GM21825 (cell line): ENCODE results near the gene MOK.
"Not testable (repeated sequence)": the region's sequence is repeated elsewhere in the genome, so short reads cannot be mapped to it uniquely, and the experiment has no call there.

Source experiments
- ATAC-seq: cut with Tn5 transposase; IDR thresholded peaks from one replicate; pipeline ENCODE4 v1.9.1; 2021; ENCODE audit warnings: mild to moderate bottlenecking, moderate library complexity; ENCODE audit not compliant: unreplicated experiment

MOK gene

GRCh38 chr14:102249041-102249440, 55.9 kb downstream of the MOK start:
- no peak for ATAC-seq

- ATAC-seq, result no peak
Measured at GRCh38 chr14:102248121-102248520, 56.8 kb downstream of the MOK start.

DNA sequence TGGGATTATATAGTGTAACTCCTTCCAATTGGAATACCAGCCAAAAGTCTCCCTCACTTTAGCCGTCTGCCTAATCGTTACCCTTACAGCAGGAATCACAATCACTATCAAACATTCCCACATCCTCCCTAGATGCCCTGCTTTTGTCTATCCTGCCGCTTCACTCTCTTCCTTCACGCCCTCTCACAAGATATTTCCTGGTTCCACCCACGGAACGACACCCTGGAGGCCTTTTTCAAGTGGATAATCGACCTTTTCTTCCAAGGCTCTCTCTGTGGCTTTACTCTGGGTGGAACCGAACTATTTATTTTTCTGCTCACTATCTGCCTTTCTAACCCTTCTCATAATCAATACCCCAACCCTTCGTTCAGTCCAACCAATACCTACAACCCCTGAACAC, 58.9 kb downstream of the MOK start:
- no peak for ATAC-seq

DNA sequence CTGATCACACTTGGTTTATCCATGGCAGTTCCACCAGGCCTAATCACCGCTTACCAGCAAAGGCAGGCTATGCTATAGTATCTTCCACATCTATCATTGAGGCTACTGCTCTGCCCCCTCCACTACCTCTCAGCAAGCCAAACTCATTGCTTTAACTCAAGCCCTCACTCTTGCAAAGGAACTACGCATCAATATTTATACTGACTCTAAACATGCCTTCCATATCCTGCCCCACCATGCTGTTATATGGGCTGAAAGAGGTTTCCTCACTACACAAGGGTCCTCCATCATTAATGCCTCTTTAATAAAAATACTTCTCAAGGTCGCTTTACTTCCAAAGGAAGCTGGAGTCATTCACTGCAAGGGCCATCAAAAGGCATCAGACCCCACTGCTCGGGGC, 61.2 kb downstream of the MOK start:
- not testable (repeated sequence) for ATAC-seq

DNA sequence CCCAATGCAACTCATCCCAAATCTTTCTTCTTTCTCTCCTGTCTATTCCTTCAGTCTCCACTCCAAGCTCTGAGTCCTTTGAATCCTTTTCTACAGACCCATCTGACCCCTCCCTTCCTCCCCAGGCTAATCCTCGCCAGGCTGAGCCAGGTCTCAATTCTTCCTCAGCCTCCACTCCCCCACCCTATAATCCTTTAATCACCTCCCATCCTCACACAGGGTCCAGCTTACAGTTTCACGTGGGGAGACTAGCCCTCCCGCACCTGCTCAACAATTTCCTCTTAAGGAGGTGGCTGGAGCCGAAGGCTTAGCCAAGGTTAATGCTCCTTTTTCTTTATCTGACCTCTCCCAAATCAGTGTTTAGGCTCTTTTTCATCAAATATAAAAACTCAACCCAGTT, 63.8 kb downstream of the MOK start:
- no peak for ATAC-seq

- not testable (repeated sequence) for ATAC-seq
Measured at GRCh38 chr14:102240481-102240880, 64.5 kb downstream of the MOK start.

DNA sequence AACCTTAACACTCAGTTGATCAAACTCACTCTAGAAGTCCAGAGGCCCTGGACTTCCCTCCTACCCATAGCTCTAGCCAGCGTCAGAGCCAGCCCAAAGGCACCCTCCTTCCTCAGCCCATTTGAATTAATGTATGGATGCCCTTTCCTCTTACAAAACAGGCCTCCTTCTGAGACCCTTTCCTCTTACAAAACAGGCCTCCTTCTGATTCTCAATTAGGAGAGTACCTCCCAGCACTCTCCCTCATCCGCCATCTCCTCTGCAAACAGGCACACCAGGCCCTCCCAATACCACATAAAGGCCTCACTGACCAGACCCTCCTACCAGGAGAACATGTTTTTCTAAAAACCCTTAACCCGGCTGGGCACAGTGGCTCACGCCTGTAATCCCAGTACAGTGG, 65.7 kb downstream of the MOK start:
- no peak for ATAC-seq

GRCh38 chr14:102238766-102239165, 66.2 kb downstream of the MOK start:
- ATAC-seq, result no peak

DNA sequence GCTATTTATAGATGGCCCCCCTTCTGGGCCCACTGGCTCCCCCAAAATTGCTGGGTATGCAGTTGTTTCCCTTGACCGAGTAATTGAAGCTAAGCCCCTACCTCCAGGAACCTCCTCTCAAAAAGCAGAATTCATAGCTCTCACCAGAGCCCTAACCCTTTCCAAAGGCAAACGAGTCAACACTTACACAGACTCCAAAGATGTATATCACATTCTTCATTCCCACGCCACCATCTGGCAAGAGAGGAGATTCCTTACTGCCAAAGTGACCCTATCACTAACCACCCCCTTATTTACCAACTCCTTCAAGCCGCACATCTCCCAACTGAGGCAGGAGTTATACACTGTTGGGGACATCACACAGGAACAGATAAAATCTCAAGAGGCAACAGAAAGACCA, 66.8 kb downstream of the MOK start:
- no peak for ATAC-seq

GRCh38 chr14:102236026-102236425, 68.9 kb downstream of the MOK start:
- ATAC-seq, result no peak

DNA sequence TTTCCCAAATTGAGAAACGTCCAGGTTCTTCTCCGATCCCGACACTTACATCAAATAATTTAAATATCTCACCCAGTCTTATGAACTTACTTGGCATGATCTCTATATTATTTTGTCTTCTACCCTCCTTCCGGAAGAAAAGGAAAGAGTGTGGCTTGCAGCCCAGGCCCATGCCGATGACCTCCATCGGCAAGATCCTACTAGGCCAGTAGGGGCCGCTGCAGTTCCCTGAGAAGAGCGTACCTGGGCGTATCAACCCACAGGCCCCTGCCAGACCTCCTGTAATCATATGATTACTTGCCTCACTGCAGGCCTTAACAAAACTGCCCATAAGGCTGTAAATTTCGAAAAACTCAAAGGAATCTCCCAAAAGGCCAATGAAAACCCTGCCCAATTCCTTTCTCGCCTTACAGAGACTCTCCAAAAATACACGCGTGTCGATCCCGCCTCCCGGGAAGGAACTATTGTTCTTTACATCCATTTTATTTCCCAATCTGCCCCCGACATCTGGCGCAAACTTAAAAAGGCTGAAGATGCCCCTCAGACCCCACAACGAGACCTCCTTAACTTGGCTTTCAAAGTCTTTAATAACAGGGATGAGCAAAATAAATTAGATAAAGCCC, 69.6 kb downstream of the MOK start:
- ATAC-seq, result no peak

GRCh38 chr14:102234331-102235264, 70.4 kb downstream of the MOK start:
- ATAC-seq, result no peak

DNA sequence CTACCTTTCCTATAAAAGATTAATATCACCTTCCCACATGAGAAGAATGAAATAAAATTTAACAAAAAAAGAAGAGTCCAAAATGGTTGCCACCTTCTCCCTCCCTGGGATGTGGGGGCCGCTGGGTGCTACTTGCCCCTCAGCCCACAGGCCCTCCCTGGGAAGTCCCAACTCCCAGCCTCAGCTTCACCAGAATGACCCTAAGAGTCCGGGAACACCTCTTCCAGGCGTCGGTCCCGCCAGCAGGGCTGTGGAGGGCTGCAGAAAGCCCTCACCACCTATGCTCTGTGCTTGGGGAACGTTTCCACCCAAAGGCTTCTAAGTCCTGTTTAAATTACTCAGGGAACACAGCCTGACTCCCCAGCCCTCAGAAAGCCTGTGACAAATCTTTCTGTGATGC, 71.9 kb downstream of the MOK start:
- no peak for ATAC-seq

DNA sequence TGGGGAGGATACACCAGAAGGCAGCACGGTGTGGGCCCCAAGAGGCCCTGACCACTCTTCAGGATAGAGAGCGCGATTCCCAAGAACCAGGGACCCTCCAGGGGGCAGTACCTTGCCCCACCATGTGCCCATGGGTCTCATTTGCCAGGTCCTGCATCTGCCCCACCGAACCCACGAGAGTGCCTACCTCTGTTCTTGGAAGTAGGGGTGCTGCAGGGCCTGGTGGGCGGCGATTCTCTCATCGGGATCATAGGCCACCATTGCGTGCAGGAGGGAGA, 72.7 kb downstream of the MOK start:
- no peak for ATAC-seq

DNA sequence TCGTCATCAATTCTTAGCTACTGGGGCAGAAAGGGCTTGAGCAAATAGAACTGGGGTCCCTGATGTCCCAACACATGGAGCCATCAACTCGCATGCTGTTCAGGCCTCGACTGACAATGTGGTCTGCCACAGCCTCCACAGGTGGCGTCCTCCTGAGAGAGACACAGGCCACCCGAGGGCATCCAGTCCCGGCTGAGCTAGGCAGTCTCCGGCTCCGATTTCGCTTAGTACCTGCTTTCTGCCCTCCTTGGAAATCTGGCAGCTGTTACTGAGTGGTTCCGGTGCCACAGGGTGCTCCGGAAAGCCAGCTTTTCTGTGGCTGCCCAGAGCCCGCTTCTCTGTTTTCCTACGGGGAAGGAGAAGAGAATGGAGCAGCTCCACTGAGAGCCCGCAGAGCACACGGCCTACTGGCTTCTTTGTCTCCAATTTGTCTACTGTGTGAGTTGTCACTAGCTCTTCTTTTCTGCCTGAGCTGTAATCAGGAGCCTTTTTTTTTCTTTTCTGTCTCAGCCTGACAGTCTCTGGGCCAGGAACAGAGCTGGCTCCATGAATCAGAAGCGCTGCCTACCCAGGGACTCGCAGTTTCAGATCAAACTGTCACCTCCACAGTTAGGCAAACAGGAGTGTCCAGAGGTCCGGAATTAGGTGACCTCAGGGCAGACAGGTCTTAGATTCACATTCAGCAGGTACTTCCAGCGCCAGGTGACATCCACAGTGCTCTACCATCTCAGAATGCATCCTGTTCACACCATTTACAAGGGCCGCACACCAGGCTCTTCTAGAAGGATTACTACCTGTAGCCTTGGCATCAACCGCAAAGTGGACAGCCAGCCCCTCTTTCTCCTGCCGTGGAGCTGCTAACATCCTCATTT, 73.3 kb downstream of the MOK start:
- no peak for ATAC-seq

DNA sequence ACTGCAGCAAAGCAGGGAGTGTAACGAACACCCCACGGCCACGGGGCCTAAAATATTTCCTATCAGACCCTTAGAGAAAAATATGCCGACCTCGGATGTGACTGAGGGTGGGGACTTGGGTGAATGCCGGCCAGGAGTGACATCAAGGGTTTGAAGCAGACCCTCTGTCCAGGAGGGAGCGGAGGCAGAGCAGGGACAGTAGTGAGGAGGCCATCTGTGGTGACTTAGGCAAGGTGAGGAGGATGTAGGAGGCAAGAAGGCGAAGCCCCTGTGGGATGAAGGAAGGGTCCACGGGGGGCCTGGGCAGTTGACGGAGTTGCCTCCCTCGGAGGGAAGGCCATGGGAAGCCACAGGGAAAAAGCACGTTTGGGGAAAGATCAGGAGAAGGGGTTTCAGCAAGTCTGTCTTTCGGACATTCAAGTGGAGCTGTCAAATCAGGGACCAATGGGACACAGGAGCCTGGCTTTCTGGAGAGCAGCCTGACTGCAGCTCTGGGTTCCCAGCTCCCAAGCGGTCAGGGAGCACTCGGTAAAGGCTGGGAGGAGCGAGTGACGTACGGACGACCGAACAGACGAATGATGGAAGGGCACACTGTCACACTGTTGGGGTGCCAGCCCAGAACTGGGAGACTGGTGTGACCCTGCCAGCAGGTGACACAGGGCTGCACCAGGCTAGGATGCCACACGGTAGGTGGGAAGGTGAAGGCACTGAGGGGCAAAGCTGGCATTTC, 74.3 kb downstream of the MOK start:
- ATAC-seq, result no peak

DNA sequence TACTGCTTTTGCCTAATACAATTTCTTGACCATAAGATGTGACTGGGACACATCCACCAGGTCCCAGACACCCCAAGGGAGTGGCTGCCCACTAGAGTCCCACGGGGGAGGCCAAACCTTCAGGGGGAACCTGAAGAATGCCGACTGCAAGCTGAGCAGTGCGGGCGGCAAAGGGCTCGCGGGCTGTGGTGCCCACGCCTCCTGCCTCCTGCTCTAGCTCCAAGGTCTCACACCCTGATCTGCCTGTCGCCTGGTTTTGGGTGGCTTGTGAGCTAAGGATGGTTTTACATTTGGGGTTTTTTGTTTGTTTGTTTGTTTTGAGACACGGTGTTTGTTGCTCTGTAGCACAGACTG, 75.2 kb downstream of the MOK start:
- no peak for ATAC-seq

DNA sequence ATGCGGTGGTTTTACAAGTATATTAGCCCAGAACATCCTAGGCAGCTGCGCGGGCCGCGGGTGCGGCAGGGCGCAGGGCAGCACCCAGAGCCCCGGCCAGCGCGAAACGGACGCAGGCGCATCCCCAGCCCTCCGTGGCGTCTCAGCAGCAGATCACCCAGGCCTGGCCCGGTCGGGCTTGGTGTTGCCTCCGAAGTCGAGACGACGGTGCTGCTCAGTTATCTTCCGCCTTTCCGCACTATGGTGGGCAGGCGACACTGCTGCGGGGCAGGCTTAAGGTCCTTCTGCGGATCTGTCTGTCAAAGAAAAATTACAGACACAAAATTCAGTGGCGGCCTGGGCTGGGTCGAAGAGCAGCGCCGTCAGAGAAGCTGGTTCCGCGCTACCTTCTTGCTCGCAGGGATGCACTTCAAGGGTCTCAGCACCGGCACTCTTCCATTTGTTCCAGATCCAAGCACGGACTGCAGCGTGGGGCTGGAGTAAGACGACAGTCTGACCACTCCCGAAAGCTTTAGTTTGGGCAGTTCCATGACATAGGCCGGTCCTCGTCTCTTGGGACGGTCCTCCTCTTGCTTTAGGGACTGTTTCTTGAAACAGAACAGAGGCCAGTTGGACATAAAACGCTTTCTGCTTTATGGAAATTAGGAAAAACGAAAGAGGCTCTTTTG, 75.8 kb downstream of the MOK start:
- no peak for ATAC-seq

DNA sequence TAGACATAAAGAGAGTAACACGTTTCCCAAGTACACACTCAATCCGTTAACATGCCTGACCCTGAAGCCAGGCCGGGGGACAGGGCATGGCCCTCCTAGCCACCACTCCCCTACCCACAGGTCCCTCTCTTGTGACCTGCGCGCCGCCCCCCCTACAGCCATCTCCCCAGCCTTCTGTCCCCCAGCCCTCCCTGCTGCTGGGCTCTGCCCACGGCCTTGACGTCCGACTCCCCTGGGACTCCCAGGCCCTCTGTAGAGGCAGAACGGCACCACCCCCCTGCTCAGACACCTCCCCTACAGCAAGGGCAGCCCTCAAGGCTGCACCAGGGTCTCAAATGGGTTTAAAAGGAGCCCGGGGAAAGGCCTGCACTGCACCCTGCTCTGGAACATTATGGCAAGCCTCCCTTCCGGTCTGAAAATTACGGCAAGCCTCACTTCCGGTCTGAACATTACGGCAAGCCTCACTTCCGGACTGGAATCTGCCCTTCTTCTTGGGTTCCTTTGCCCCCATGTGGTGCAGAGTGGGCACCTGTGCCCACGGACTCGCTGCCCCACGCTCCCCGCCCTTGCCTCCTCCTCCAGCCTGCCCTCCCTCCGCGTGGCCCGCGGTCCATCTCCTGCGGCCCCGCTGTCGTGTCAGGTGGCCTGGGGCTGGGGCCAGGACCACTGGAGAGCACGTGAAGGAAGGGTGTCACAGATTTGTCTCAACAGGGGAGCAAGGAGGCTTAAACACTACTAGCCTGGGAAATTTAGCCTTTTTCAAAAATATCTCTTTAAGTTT, 77.6 kb downstream of the MOK start:
- no peak for ATAC-seq
